H1 (cell line): Measurements from ENCODE around the gene IGSF5. TPM values are rescaled to one million over a fixed set of nuclear protein-coding genes. Genes with fewer than 3 reads are reported as not detected.

Experiments used
- CTCF ChIA-PET: fragments of 300-600 bp; sonication (Branson Sonifier 250); formaldehyde crosslinking; loops from one replicate; lab custom pipeline; 2021; ENCODE audit not compliant: partially characterized antibody; lab: Charles Lee
- POLR2A ChIA-PET: fragments of 300-600 bp; sonication (Branson Sonifier 250); formaldehyde crosslinking; loops from one replicate; lab custom pipeline; 2021; ENCODE audit warnings: inconsistent platforms; ENCODE audit not compliant: partially characterized antibody; lab: Charles Lee
- DNase-seq, 2 experiments: peaks; one replicate each; pipeline versions ENCODE4 v3.0.0 to v3.0.0-alpha.2; 2010 to 2022; ENCODE audit warnings: low spot score in 2 of 2, low read depth in 1 of 2, mixed read lengths in 1 of 2
- FAIRE-seq: peaks from 2 replicates; lab custom pipeline; 2011; peaks lifted over from hg19 to GRCh38; lab: Jason Lieb, UNC
- H2AFZ ChIP-seq: 2 replicates; pipeline ENCODE4 v1.8.1; 2012; ENCODE audit warnings: low read length, inconsistent platforms
- H2AK5ac ChIP-seq: 2 replicates; pipeline ENCODE4 v1.6.1; 2013; ENCODE audit warnings: low read depth, low read length
- H2BK120ac ChIP-seq: replicated peaks from 2 replicates; pipeline ENCODE3; 2013; ENCODE audit warnings: low read depth, low read length, inconsistent platforms
- H2BK12ac ChIP-seq: 2 replicates; pipeline ENCODE4 v1.6.1; 2013; ENCODE audit warnings: low read depth, low read length
- H2BK15ac ChIP-seq: 2 replicates; pipeline ENCODE4 v1.6.1; 2013; ENCODE audit warnings: low read length
- H2BK20ac ChIP-seq: 2 replicates; pipeline ENCODE4 v1.6.1; 2013; ENCODE audit warnings: low read length
- H2BK5ac ChIP-seq: 2 replicates; pipeline ENCODE4 v1.6.1; 2013; ENCODE audit warnings: low read depth, low read length
- H3K14ac ChIP-seq: 2 replicates; pipeline ENCODE4 v1.6.1; 2013; ENCODE audit warnings: inconsistent platforms; ENCODE audit not compliant: insufficient read length
- H3K18ac ChIP-seq: 2 replicates; pipeline ENCODE4 v1.6.1; 2013; ENCODE audit warnings: low read length; ENCODE audit errors: extremely low read depth
- H3K23ac ChIP-seq: 2 replicates; pipeline ENCODE4 v1.6.1; 2013; ENCODE audit warnings: inconsistent platforms; ENCODE audit not compliant: insufficient read length
- H3K23me2 ChIP-seq: 2 replicates; pipeline ENCODE4 v1.6.1; 2013; ENCODE audit warnings: low read depth, low read length
- H3K27ac ChIP-seq: 2 replicates; pipeline ENCODE4 v1.6.1; 2011; ENCODE audit warnings: low read depth, low read length, inconsistent platforms
- H3K27me3 ChIP-seq, 4 experiments: replicated peaks in 1 of 4; 1 replicate in 1 of 4; 2 replicates in 3 of 4; pipeline versions ENCODE4 v1.6.1 to v1.8.1; 2011 to 2013; ENCODE audit warnings: low read length in 3 of 4, mild to moderate bottlenecking in 3 of 4, inconsistent platforms in 2 of 4, mixed read lengths in 2 of 4, moderate library complexity in 1 of 4; ENCODE audit not compliant: control insufficient read depth in 3 of 4, insufficient read depth in 3 of 4; ENCODE audit errors: extremely low read depth in 1 of 4
- H3K36me3 ChIP-seq, 4 experiments: 2 replicates each; pipeline versions ENCODE4 v1.6.1 to v1.8.1; 2011 to 2013; ENCODE audit warnings: mild to moderate bottlenecking in 4 of 4, low read length in 3 of 4, moderate library complexity in 2 of 4, control low read depth in 1 of 4, inconsistent platforms in 1 of 4; ENCODE audit not compliant: insufficient read depth in 4 of 4, control insufficient read depth in 2 of 4
- H3K4ac ChIP-seq: replicated peaks from 2 replicates; pipeline ENCODE3; 2013; ENCODE audit warnings: low read length, low read depth, mixed read lengths, inconsistent platforms; ENCODE audit not compliant: insufficient read length
- H3K4me1 ChIP-seq, 4 experiments: replicated peaks in 1 of 4; 1 replicate in 1 of 4; 2 replicates in 3 of 4; pipeline versions ENCODE4 v1.6.1 to v1.8.1; 2011 to 2013; ENCODE audit warnings: low read length in 3 of 4, inconsistent platforms in 2 of 4, mixed read lengths in 1 of 4; ENCODE audit not compliant: insufficient read depth in 4 of 4, control insufficient read depth in 3 of 4
- H3K4me2 ChIP-seq, 2 experiments: 2 replicates each; pipeline versions ENCODE4 v1.6.1 to v1.8.1; 2011 to 2013; ENCODE audit warnings: low read depth in 2 of 2, low read length in 2 of 2, control low read depth in 1 of 2, inconsistent platforms in 1 of 2, mild to moderate bottlenecking in 1 of 2; ENCODE audit not compliant: insufficient read depth in 1 of 2
- H3K4me3 ChIP-seq, 4 experiments: fragments of 200-600, 300-600 bp in 1 of 4; sonication (generic), shearing (Covaris generic), sonication (Bioruptor Twin) in 1 of 4; 2 replicates each; pipeline versions ENCODE4 v1.5.1 to v1.8.1; 2011 to 2016; ENCODE audit warnings: low read length in 4 of 4, low read depth in 3 of 4, control low read depth in 2 of 4, inconsistent platforms in 2 of 4, mild to moderate bottlenecking in 2 of 4, mixed read lengths in 1 of 4, moderate library complexity in 1 of 4; ENCODE audit not compliant: insufficient read depth in 2 of 4; ENCODE audit errors: extremely low read depth in 1 of 4
- H3K56ac ChIP-seq: replicated peaks from 2 replicates; pipeline ENCODE3; 2013; ENCODE audit warnings: low read depth, mild to moderate bottlenecking, mixed read lengths, low read length, inconsistent platforms; ENCODE audit not compliant: insufficient read length
- H3K79me1 ChIP-seq: 2 replicates; pipeline ENCODE4 v1.6.1; 2013; ENCODE audit warnings: low read depth, low read length, control low read depth
- H3K79me2 ChIP-seq, 2 experiments: 2 replicates each; pipeline versions ENCODE4 v1.6.1 to v1.8.1; 2012 to 2013; ENCODE audit warnings: low read length in 2 of 2, mild to moderate bottlenecking in 2 of 2, inconsistent platforms in 1 of 2; ENCODE audit not compliant: insufficient read depth in 2 of 2, control insufficient read depth in 1 of 2
- H3K9ac ChIP-seq, 4 experiments: replicated peaks in 1 of 4; 1 replicate in 1 of 4; 2 replicates in 3 of 4; pipeline versions ENCODE4 v1.6.1 to v1.8.1; 2011 to 2013; ENCODE audit warnings: low read depth in 3 of 4, low read length in 3 of 4, control low read depth in 2 of 4, mild to moderate bottlenecking in 2 of 4, moderate library complexity in 2 of 4, inconsistent platforms in 1 of 4; ENCODE audit errors: extremely low read depth in 1 of 4
- H3K9me3 ChIP-seq, 2 experiments: 2 replicates each; pipeline versions ENCODE4 v1.6.1 to v1.8.1; 2012 to 2013; ENCODE audit warnings: mild to moderate bottlenecking in 2 of 2, moderate library complexity in 2 of 2, control low read depth in 1 of 2, inconsistent platforms in 1 of 2, low read depth in 1 of 2, low read length in 1 of 2, mixed read lengths in 1 of 2; ENCODE audit not compliant: insufficient read depth in 2 of 2
- H4K20me1 ChIP-seq, 2 experiments: replicated peaks in 1 of 2; 2 replicates each; pipeline versions ENCODE3 to v1.8.1; 2011 to 2013; ENCODE audit warnings: inconsistent platforms in 2 of 2, low read length in 2 of 2, mild to moderate bottlenecking in 1 of 2; ENCODE audit not compliant: insufficient read depth in 2 of 2, control insufficient read depth in 1 of 2
- H4K5ac ChIP-seq: 2 replicates; pipeline ENCODE4 v1.6.1; 2013; ENCODE audit warnings: low read length, low read depth, mixed read lengths, inconsistent platforms; ENCODE audit not compliant: insufficient read length
- H4K8ac ChIP-seq: 2 replicates; pipeline ENCODE4 v1.8.0; 2013; ENCODE audit warnings: mild to moderate bottlenecking, moderate library complexity, low read length, inconsistent platforms; ENCODE audit not compliant: insufficient read depth; ENCODE audit errors: extremely low read depth
- H4K91ac ChIP-seq: replicated peaks from 2 replicates; pipeline ENCODE3; 2013; ENCODE audit warnings: low read length, mixed read lengths, inconsistent platforms; ENCODE audit not compliant: insufficient read length
- ATF3 ChIP-seq: IDR thresholded peaks from 2 replicates; pipeline ENCODE4 v1.6.1; 2011; ENCODE audit warnings: low read depth, mild to moderate bottlenecking, low read length; ENCODE audit not compliant: insufficient read depth
- CBX5 ChIP-seq: fragments of 300-800, 300-1000 bp; sonication (generic); IDR thresholded peaks from 2 replicates; pipeline ENCODE4 v1.7.1; 2016; ENCODE audit warnings: antibody characterized with exemption, low read length, low read depth
- CHD1 ChIP-seq: IDR thresholded peaks from 2 replicates; pipeline ENCODE4 v1.6.1; 2012; ENCODE audit warnings: low read depth, low read length, improper control_type of control experiment
- RAD21 ChIP-seq, 2 experiments: IDR thresholded peaks in 1 of 2; conservative IDR thresholded peaks in 1 of 2; 2 replicates each; pipeline ENCODE4 v1.6.1; 2011; ENCODE audit warnings: low read depth in 2 of 2, low read length in 2 of 2, improper control_type of control experiment in 1 of 2, inconsistent platforms in 1 of 2, mild to moderate bottlenecking in 1 of 2, moderate library complexity in 1 of 2
- RBBP5 ChIP-seq: IDR thresholded peaks from 2 replicates; pipeline ENCODE4 v1.7.1; 2012; ENCODE audit warnings: low read depth, mild to moderate bottlenecking, inconsistent platforms, low read length, moderate library complexity, borderline replicate concordance
- TCF12 ChIP-seq: IDR thresholded peaks from 2 replicates; pipeline ENCODE4 v1.6.1; 2011; ENCODE audit warnings: low read depth, mild to moderate bottlenecking, low read length
- USF2 ChIP-seq: IDR thresholded peaks from 2 replicates; pipeline ENCODE4 v1.6.1; 2011; ENCODE audit warnings: low read length, improper control_type of control experiment
- WGBS, 2 experiments: shearing (Covaris generic) in 1 of 2; methylation state at CpG; one replicate each; pipeline versions ENCODE4 v1.1.6 to v1.1.7; 2013 to 2015; ENCODE audit warnings: low lambda C conversion rate in 2 of 2, mixed read lengths in 2 of 2, inconsistent platforms in 1 of 2, low coverage in 1 of 2, missing lambda C conversion rate in 1 of 2; ENCODE audit not compliant: insufficient replicate concordance in 2 of 2, insufficient coverage in 1 of 2, insufficient read length in 1 of 2; ENCODE audit errors: extremely low coverage in 1 of 2, missing lambda C conversion rate in 1 of 2; 5-methylcytosine and 5-hydroxymethylcytosine counted together
- polyA plus RNA-seq, 7 experiments: library from polyadenylated mRNA; depleted of rRNA in 3 of 7; stranded (reverse) in 5 of 7; unstranded in 2 of 7; fragments of >200 nt in 5 of 7; fragments of 200-250 nt in 2 of 7; gene quantifications; 1 replicate in 5 of 7; 2 replicates in 1 of 7; 4 replicates in 1 of 7; pipeline versions ENCODE4 v1.2.1 to v1.2.3, GENCODE V29; 2011 to 2013; ENCODE audit warnings: missing spikeins in 2 of 7, mixed read lengths in 2 of 7
- total RNA-seq: library from RNA; stranded (reverse); fragmentation: NEBNext Ultra II Directional; extraction: Animal tissue kit (Norgen Biotek cat#: 25700); gene quantifications from 2 replicates; pipeline ENCODE4 v1.2.1, GENCODE V29; 2021
- TF ChIP-seq, protein P1 (sequence below), 3 experiments: IDR thresholded peaks; 1 replicate in 2 of 3; 2 replicates in 1 of 3; pipeline versions ENCODE4 v1.5.1 to v1.6.1; 2011; ENCODE audit warnings: low read length in 3 of 3, mild to moderate bottlenecking in 3 of 3, inconsistent platforms in 2 of 3, low read depth in 1 of 3, moderate library complexity in 1 of 3; ENCODE audit not compliant: insufficient read depth in 1 of 3; ENCODE audit errors: control extremely low read depth in 1 of 3

IGSF5 gene
- total and polyA plus RNA-seq, 2 of the 8 experiments (the other 6 are each of a cell fraction or from before 2014, with no cell fraction given) = 4.4 to 5.4 TPM

GRCh38 chr21:39715804-39716397 lies 29.1 kb upstream of the IGSF5 start:
- 50% methylated on average over 10 of the region's 10 CpGs; no CpG with 5 or more reads in 1 of the 2 experiments for WGBS, 2 experiments
- H2AK5ac ChIP-seq = no peak overlapping the region
- H3K18ac ChIP-seq = no peak overlapping the region
- H3K4ac ChIP-seq = peak overlapping the region; percentile 93
- ChIA-PET POLR2A (no interaction called here), CTCF (interaction anchor here (0.6 to 9.2 kb wide), 18 partner anchors 9 to 201 kb away, joined by 3 to 62 read pairs (median 4); no protein-coding TSS in a partner anchor)
- no peak overlapping the region for H3K56ac ChIP-seq
- H2BK20ac ChIP-seq = no peak overlapping the region
- no peak overlapping the region for H3K14ac ChIP-seq
- H4K8ac ChIP-seq = no peak overlapping the region
- H3K23me2 ChIP-seq = no peaks in the 10 kb centered on the region
- H2BK12ac ChIP-seq = no peak overlapping the region
- H3K79me2 ChIP-seq = no peaks in the 10 kb centered on the region
- H3K4me3 ChIP-seq = no peak overlapping the region
- FAIRE-seq (no peak), DNase-seq (peak in 1 of 2 experiments; percentile 73)
- no peaks in the 10 kb centered on the region for H3K27me3 ChIP-seq
- H3K4me1 ChIP-seq = peaks cover 0 to 4% (median 1%) of the 10 kb centered on the region in 4 experiments; a peak in 1 of 7 replicates
- H3K79me1 ChIP-seq = no peaks in the 10 kb centered on the region
- no peak overlapping the region for H3K9ac ChIP-seq
- H3K4me2 ChIP-seq = no peak overlapping the region
- H4K20me1 ChIP-seq = no peaks in the 10 kb centered on the region
- H2BK5ac ChIP-seq = no peak overlapping the region; the same call in 1 of the 2 replicates
- no peak overlapping the region for H4K5ac ChIP-seq
- H2BK15ac ChIP-seq = no peak overlapping the region
- H3K23ac ChIP-seq = no peak overlapping the region
- no peaks in the 10 kb centered on the region for H3K9me3 ChIP-seq
- no peak overlapping the region for H3K27ac ChIP-seq
- H3K36me3 ChIP-seq = no peaks in the 10 kb centered on the region
- no peak overlapping the region for H2BK120ac ChIP-seq
- H2AFZ ChIP-seq = no peak overlapping the region
- H4K91ac ChIP-seq = peak overlapping the region; percentile 96
- TF ChIP-seq, protein P1, sequence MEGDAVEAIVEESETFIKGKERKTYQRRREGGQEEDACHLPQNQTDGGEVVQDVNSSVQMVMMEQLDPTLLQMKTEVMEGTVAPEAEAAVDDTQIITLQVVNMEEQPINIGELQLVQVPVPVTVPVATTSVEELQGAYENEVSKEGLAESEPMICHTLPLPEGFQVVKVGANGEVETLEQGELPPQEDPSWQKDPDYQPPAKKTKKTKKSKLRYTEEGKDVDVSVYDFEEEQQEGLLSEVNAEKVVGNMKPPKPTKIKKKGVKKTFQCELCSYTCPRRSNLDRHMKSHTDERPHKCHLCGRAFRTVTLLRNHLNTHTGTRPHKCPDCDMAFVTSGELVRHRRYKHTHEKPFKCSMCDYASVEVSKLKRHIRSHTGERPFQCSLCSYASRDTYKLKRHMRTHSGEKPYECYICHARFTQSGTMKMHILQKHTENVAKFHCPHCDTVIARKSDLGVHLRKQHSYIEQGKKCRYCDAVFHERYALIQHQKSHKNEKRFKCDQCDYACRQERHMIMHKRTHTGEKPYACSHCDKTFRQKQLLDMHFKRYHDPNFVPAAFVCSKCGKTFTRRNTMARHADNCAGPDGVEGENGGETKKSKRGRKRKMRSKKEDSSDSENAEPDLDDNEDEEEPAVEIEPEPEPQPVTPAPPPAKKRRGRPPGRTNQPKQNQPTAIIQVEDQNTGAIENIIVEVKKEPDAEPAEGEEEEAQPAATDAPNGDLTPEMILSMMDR (IDR thresholded peaks at IDR 0.05; ENCODE audit: control extremely low read depth in 1 of 3, insufficient read depth in 1 of 3, low read depth in 1 of 3, low read length in 3 of 3) = peak in 2 of 3 experiments; percentile 50 to 55; a peak in 3 of 4 replicates
- TF ChIP-seq RBBP5 (no peak), ATF3 (no peak), TCF12 (no peak), USF2 (no peak), CBX5 (no peak), RAD21 (IDR thresholded peaks at IDR 0.05 in 1 of 2, conservative IDR thresholded peaks at IDR 0.05 in 1 of 2; ENCODE audit: low read depth in 2 of 2, low read length in 2 of 2) (peak; percentile 70 to 79), CHD1 (no peak)
